Measurements from ENCODE around the gene PA2G4. TPM values are rescaled to one million over a fixed set of nuclear protein-coding genes. Genes with fewer than 3 reads are reported as not detected.
A peak's percentile ranks its signal among the peaks of the same experiment; 100 is the strongest.

Gene PA2G4
- total RNA-seq, 1 donor from 2014 or later = 364 TPM

DNA sequence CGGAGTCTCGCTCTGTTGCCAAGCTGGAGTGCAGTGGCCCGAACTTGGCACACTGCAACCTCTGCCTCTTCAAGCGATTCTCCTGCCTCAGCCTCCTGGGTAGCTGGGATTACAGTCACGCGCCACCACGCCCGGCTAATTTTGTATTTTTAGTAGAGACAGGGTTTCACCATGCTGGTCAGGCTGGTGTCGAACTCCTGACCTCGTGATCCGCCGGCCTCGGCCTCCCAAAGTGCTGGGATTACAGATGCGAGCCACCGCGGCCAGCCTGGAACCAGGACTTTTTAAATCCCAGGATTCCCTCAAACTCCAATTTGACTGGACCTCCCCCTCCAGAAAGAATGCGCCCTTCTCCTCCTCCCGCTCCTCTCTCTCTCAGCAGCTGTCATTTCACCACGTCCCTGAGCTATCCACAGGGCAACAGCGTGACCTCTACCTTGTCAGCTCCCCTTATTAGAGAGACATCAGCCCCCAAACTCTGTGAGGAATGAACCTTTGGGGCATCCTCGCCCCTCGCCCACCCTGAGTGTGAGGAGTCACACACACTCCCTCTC, 25.7 kb downstream of the PA2G4 start:
- Mint-ChIP-seq H3K4me3 (ENCODE audit: low read depth) (peak overlapping the region; percentile 98), H3K27ac (peak overlapping the region; percentile 91), H3K4me1 (ENCODE audit: low read depth) (peaks cover 48% of the 10 kb centered on the region), H3K27me3 (ENCODE audit: low read depth) (no peaks in the 10 kb centered on the region), H3K9me3 (no peaks in the 10 kb centered on the region), H3K36me3 (ENCODE audit: low read depth) (peaks cover 50% of the 10 kb centered on the region)
- no peak for DNase-seq (ENCODE audit: low spot score)
- intact Hi-C loops (cut with micrococcal nuclease) = loop anchor here (5.0 kb wide), 1 partner anchor 507 kb away; no protein-coding TSS in a partner anchor

DNA sequence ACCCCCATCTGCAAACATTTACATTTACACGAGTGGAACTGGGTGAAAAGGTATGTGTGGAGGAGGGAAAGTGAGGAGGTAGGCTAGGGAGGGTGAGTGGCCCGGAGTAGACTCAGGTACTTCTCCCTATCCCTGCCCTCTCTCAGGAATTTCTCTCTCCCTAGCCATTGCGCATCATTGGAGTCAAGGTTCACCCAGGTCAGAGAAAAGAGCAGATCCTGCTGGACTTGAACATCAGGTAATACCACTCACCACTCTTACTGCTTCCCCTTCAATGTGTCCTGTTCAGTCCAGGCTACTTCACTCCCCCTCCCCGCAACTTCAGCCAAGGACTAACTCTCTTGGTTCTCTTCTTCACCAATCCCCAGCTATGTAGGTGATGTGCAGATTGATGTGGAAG, 26.5 kb downstream of the PA2G4 start:
- H3K9me3 Mint-ChIP-seq = no peaks in the 10 kb centered on the region
- H3K4me3 Mint-ChIP-seq (ENCODE audit: low read depth) = peak overlapping the region; percentile 98
- peaks cover 55% of the 10 kb centered on the region for H3K36me3 Mint-ChIP-seq (ENCODE audit: low read depth)
- intact Hi-C loops (cut with micrococcal nuclease) = no loop called here
- peak overlapping the region; percentile 1 for H3K27ac Mint-ChIP-seq
- H3K4me1 Mint-ChIP-seq (ENCODE audit: low read depth) = peaks cover 49% of the 10 kb centered on the region
- H3K27me3 Mint-ChIP-seq (ENCODE audit: low read depth) = no peaks in the 10 kb centered on the region
- no peak for DNase-seq (ENCODE audit: low spot score)

DNA sequence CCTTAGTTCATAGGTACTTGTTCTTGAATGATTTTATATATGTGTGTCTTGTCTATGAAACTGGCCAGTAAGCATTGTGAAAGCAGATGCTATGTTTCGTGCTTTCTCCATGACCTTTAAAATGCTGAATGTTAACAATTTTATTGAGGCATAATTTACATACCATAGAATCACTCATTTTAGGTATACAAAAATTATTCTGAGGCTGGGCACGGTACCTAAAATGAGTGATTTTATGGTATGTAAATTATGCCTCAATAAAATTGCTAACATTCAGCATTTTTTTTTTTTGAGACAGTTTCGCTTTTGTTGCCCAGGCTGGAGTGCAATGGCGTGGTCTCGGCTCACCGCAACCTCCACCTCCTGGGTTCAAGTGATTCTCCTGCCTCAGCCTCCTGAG, 30.5 kb downstream of the PA2G4 start:
- Mint-ChIP-seq H3K4me3 (ENCODE audit: low read depth) (no peak overlapping the region), H3K9me3 (no peaks in the 10 kb centered on the region), H3K27me3 (ENCODE audit: low read depth) (no peaks in the 10 kb centered on the region), H3K27ac (no peak overlapping the region), H3K4me1 (ENCODE audit: low read depth) (peaks cover 48% of the 10 kb centered on the region), H3K36me3 (ENCODE audit: low read depth) (peaks cover 88% of the 10 kb centered on the region)
- no peak for DNase-seq (ENCODE audit: low spot score)
- intact Hi-C loops (cut with micrococcal nuclease) = no loop called here

DNA sequence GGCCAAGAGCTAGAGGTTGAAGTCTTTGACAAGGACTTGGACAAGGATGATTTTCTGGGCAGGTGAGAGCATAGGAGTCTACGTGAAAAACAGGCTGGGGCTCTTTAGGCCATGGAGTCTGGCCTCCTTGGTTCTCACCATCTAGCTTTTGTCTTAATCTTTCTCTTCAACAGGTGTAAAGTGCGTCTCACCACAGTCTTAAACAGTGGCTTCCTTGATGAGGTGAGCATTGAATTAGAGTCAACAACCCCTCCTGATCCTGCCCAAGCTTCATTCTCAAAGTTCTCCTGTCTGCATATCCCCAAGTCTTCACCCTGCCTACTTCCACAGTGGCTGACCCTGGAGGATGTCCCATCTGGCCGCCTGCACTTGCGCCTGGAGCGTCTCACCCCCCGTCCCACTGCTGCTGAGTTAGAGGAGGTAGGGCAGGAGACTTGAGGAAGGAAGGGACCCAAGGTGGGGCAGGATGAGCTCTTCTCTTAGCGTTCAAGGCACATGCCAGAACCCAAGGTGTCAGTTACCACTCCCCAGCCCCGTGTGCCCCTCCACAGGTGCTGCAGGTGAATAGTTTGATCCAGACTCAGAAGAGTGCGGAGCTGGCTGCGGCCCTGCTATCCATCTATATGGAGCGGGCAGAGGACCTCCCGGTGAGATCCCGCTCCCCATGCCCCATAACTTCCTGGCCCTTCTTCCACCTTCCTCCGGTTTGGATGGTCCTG, 33.7 kb downstream of the PA2G4 start:
- Mint-ChIP-seq H3K4me1 (ENCODE audit: low read depth) (peaks cover 41% of the 10 kb centered on the region), H3K36me3 (ENCODE audit: low read depth) (peaks cover 85% of the 10 kb centered on the region), H3K27me3 (ENCODE audit: low read depth) (no peaks in the 10 kb centered on the region), H3K9me3 (no peaks in the 10 kb centered on the region), H3K4me3 (ENCODE audit: low read depth) (no peak overlapping the region), H3K27ac (peak overlapping the region; percentile 67)
- intact Hi-C loops (cut with micrococcal nuclease) = no loop called here
- DNase-seq (ENCODE audit: low spot score) = no peak

DNA sequence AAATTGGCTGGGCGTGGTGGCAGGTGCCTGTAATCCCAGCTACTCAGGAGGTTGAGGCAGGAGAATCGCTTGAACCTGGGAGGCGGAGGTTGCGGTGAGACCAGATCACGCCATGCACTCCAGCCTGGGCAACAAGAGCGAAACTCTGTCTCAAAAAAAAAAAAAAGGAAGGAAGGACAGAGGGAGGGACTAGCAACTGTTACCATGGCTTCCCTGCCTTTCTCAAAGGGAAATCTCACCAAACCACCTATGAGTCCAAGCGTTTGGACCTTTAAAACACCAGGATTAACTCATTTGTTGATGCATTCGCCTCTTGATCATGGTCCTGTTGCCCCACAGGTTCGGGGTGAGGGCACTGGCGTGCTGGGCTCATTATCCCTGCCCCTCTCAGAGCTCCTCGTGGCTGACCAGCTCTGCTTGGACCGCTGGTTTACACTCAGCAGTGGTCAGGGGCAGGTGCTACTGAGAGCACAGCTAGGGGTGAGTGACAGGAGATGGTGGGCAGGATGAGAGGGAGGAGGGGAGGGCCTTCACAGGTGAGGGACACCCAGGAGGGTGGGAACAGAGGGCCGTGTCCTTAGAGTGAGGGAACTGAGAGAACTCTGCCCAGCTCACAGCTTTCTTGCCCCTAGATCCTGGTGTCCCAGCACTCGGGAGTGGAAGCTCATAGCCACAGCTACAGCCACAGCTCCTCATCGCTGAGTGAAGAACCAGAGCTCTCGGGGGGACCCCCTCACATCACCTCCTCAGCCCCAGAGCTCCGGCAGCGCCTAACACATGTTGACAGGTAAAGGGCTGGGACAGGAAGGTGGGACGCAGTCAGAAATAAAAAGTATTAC, 37.8 kb downstream of the PA2G4 start:
- no peak overlapping the region for H3K4me3 Mint-ChIP-seq (ENCODE audit: low read depth)
- H3K9me3 Mint-ChIP-seq = no peaks in the 10 kb centered on the region
- H3K27me3 Mint-ChIP-seq (ENCODE audit: low read depth) = no peaks in the 10 kb centered on the region
- intact Hi-C loops (cut with micrococcal nuclease) = no loop called here
- H3K36me3 Mint-ChIP-seq (ENCODE audit: low read depth) = peaks cover 77% of the 10 kb centered on the region
- peak overlapping the region; percentile 38 for H3K27ac Mint-ChIP-seq
- DNase-seq (ENCODE audit: low spot score) = no peak
- H3K4me1 Mint-ChIP-seq (ENCODE audit: low read depth) = peaks cover 30% of the 10 kb centered on the region

DNA sequence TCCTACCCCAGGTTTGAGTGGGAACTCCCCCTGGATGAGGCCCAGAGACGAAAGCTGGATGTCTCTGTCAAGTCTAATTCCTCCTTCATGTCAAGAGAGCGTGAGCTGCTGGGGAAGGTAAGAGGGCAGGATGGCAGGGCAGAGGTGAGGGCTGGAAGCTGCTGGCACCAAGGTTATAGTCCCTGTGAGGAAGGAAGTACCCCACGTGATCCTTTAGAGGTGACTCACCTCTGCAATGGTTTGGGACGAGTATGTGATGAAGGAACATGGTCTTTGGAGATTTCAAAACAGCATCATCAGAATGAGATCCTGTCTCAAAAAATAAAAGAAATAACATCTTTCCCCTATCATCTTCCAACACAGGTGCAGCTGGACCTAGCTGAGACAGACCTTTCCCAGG, 38.9 kb downstream of the PA2G4 start:
- Mint-ChIP-seq H3K36me3 (ENCODE audit: low read depth) (peaks cover 67% of the 10 kb centered on the region), H3K4me3 (ENCODE audit: low read depth) (no peak overlapping the region), H3K27me3 (ENCODE audit: low read depth) (no peaks in the 10 kb centered on the region), H3K9me3 (no peaks in the 10 kb centered on the region), H3K4me1 (ENCODE audit: low read depth) (peaks cover 22% of the 10 kb centered on the region), H3K27ac (peak overlapping the region; percentile 32)
- DNase-seq (ENCODE audit: low spot score) = no peak
- intact Hi-C loops (cut with micrococcal nuclease) = no loop called here

DNA sequence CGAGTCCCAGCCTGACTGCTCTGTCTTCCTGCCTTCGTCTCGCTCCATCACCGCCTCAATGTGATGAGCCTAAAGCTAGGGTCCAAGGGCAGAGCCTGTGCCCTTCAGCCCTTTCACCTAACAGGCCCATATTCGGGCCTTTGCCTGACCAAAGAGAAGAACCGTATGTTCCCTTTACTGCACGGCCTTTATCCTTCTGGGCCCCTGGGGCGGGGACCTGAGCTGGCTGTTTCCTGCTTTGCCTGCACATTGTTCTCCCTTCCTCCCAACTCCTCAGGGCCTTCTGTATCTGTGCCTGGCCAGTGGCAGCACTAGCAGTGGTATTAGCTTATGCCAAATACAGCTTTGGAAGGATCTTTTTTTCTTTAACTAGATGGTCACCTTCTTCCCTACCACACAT, 39.5 kb downstream of the PA2G4 start:
- no peaks in the 10 kb centered on the region for H3K9me3 Mint-ChIP-seq
- no peak overlapping the region for H3K4me3 Mint-ChIP-seq (ENCODE audit: low read depth)
- H3K4me1 Mint-ChIP-seq (ENCODE audit: low read depth) = peaks cover 16% of the 10 kb centered on the region
- H3K27ac Mint-ChIP-seq = peak overlapping the region; percentile 55
- DNase-seq (ENCODE audit: low spot score) = no peak
- peaks cover 60% of the 10 kb centered on the region for H3K36me3 Mint-ChIP-seq (ENCODE audit: low read depth)
- no peaks in the 10 kb centered on the region for H3K27me3 Mint-ChIP-seq (ENCODE audit: low read depth)
- intact Hi-C loops (cut with micrococcal nuclease) = no loop called here

DNA sequence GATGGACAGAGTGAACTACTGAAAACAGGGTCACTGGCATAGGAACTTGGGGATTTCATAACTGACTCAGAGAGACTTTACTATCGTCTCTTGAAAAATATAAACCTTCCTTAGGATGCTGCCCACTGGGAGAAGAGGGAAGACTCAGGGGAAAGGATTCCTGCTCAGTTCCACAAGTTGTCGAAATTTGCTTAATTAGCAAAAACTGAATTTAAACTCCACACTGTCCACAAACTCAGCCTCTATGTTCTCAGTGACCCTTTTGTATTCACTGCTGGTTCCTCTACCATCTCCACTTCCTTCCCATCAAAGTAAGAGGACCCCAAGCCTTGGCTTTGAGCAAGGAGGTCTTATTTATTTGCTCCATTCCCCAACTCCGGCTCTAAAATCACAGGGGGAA, 40.9 kb downstream of the PA2G4 start:
- DNase-seq (ENCODE audit: low spot score) = no peak
- Mint-ChIP-seq H3K9me3 (no peaks in the 10 kb centered on the region), H3K36me3 (ENCODE audit: low read depth) (peaks cover 48% of the 10 kb centered on the region), H3K4me1 (ENCODE audit: low read depth) (peaks cover 18% of the 10 kb centered on the region), H3K27me3 (ENCODE audit: low read depth) (no peaks in the 10 kb centered on the region), H3K27ac (no peak overlapping the region), H3K4me3 (ENCODE audit: low read depth) (no peak overlapping the region)
- intact Hi-C loops (cut with micrococcal nuclease) = no loop called here

DNA sequence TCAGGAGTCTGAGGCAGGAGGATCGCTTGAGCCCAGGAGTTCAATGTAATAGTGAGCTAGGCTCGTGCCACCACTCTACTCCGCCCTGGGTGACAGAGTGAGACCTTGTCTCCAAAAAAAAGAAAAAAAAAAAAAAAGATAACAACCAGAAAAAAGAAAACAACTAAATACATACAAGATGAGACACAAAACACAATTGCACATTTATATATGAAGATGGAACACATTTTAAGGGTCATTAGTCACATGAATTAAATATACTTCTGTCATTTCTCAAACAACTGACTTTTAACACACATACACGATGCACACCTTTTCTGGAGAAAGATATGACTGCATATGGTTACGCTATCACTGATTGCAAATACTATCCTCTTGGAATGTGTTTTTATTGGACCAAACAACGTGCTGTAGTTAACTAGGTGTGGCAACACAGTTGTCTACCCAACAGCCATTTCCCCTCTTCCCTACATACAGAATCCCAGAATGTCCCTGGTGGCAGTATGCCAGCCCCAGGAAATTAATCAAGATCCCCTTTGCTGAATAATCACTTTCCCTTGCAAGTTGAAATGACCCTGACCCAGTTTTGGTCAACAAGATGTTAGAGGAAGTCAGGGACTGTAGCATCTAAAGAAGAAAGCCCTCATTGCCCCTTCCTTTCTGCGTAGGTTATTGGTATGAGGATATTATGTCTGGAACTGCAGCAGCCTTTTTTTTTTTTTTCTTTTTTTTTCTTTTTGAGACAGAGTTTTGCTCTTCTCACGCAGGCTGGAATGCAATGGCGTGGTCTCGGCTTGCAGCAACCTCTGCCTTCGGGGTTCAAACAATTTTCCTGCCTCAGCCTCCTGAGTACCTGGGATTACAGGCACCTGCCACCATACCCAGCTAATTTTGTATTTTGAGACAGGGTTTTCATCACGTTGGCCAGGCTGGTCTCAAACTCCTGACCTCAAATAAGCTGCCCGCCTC, 42.4 kb downstream of the PA2G4 start:
- Mint-ChIP-seq H3K27me3 (ENCODE audit: low read depth) (no peaks in the 10 kb centered on the region), H3K9me3 (no peaks in the 10 kb centered on the region), H3K27ac (no peak overlapping the region), H3K4me3 (ENCODE audit: low read depth) (no peak overlapping the region), H3K4me1 (ENCODE audit: low read depth) (peaks cover 29% of the 10 kb centered on the region), H3K36me3 (ENCODE audit: low read depth) (peaks cover 36% of the 10 kb centered on the region)
- DNase-seq (ENCODE audit: low spot score) = no peak
- intact Hi-C loops (cut with micrococcal nuclease) = no loop called here

DNA sequence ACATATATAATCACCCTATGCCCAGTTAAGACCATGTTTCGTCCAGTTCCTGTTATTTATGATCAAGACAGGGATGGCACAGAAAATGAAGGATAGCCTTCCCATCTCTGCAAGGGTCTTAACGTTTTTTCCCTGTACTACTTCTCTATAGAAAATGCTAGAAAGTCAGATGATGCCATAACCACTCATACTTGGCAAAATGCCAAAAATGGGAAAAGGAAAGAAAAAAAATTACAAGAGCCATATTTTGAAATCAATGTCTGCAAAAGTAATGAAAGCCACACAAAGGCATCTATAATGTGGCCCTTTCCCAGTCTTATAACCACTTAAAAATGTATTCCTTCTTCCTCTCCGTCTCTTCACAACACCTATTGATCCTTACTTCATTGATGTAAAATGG, 46.2 kb downstream of the PA2G4 start:
- no peaks in the 10 kb centered on the region for H3K9me3 Mint-ChIP-seq
- peaks cover 36% of the 10 kb centered on the region for H3K4me1 Mint-ChIP-seq (ENCODE audit: low read depth)
- DNase-seq (ENCODE audit: low spot score) = no peak
- H3K27me3 Mint-ChIP-seq (ENCODE audit: low read depth) = no peaks in the 10 kb centered on the region
- H3K36me3 Mint-ChIP-seq (ENCODE audit: low read depth) = peaks cover 9% of the 10 kb centered on the region
- H3K4me3 Mint-ChIP-seq (ENCODE audit: low read depth) = peak overlapping the region; percentile 65
- intact Hi-C loops (cut with micrococcal nuclease) = loop anchor here (5.0 kb wide), 1 partner anchor 72 kb away; the partner anchor contains the start of genes NABP2 and RNF41
- H3K27ac Mint-ChIP-seq = peak overlapping the region; percentile 98

DNA sequence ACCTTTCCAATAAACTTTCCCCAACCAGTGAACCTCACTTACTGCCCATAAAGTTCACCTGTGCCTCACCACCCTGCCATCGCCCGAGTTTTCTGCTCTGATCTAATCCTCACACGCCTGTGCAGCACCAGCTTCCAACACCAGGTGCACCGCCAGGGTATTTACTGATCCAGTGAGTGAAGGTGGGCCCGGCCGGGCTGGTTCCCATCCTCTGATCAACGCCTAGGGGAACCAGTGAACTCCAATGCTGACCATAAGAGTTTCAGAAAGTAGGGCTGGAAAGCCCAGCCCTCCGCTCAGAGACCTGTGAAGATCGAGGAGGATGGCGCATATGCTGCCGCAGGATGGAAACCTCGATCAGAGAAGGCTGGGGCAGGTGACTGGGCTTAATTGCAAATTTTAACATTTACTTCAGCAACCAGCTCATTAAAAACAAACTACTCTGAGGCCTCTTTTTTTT, 47.3 kb downstream of the PA2G4 start:
- peaks cover 12% of the 10 kb centered on the region for H3K36me3 Mint-ChIP-seq (ENCODE audit: low read depth)
- peak overlapping the region; percentile 95 for H3K4me3 Mint-ChIP-seq (ENCODE audit: low read depth)
- DNase-seq (ENCODE audit: low spot score) = peak; percentile 63
- no peaks in the 10 kb centered on the region for H3K27me3 Mint-ChIP-seq (ENCODE audit: low read depth)
- peak overlapping the region; percentile 98 for H3K27ac Mint-ChIP-seq
- intact Hi-C loops (cut with micrococcal nuclease) = loop anchor here (1.0 to 5.0 kb wide), 4 partner anchors 25 to 71 kb away; partner anchors contain the start of genes NABP2, RNF41 and ZC3H10
- no peaks in the 10 kb centered on the region for H3K9me3 Mint-ChIP-seq
- peaks cover 39% of the 10 kb centered on the region for H3K4me1 Mint-ChIP-seq (ENCODE audit: low read depth)
